GM18870 (cell line): ENCODE results near the gene HEATR1.
"Not testable (repeated sequence)": the region's sequence is repeated elsewhere in the genome, so short reads cannot be mapped to it uniquely, and the experiment has no call there.

Source experiments
- ATAC-seq: cut with Tn5 transposase; IDR thresholded peaks from one replicate; pipeline ENCODE4 v1.9.1; 2021; ENCODE audit warnings: moderate library complexity; ENCODE audit not compliant: unreplicated experiment

HEATR1 gene

GRCh38 chr1:236603991-236604904 lies at the start of gene HEATR1:
HEATR1 (minus strand) TSS chr1:236604516; CDS start chr1:236604095, 421 bp downstream.
- ATAC-seq: peak; percentile 94

DNA sequence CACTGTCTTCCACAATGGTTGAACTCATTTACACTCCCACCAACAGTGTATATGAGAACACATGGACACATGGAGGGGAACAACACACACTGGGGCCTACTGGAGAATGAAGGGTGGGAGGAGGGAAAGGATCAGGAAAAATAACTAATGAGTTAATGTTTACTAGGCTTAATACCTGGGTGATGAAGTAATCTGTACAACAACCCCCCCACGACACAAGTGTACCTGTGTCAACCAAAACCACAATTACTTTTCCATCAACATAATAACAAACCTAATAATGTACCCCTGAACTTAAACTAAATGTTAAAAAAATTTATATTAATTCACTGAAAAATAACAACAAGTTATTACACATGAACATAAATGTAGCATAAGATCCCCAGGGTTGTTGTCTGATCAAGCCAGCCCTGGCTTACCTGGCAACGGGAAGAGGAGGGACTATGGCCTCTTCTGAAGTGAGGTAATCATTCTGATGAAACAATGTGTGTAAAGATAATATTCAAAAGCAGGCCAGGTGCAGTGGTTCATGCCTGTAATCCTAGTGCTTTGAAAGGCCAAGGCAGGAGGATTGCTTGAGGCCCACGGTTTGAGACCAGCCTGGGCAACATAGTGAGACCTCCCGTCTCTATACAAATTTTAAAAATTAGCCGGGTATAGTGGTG lies 40.8 kb upstream of the HEATR1 start:
- ATAC-seq: no peak

DNA sequence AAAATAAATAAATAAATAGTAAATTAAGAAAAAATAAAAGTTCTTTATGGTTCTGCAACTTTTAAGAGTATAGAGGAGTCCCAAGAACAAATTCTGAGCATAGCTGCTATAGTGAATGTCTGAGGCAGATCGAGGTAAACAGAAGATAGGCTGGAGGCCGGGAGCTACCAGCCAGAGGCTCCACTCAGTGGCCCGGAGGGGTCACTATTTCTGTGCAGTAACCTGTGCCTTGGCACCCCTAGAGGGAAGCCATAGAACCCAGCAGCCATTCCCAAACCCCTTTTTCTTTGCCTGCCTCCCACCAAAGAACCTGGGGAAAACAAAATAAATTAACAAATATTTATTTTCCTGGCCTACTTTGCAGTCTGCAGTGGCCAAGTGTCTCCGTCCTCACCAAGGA lies 38.4 kb upstream of the HEATR1 start:
- ATAC-seq: no peak

DNA sequence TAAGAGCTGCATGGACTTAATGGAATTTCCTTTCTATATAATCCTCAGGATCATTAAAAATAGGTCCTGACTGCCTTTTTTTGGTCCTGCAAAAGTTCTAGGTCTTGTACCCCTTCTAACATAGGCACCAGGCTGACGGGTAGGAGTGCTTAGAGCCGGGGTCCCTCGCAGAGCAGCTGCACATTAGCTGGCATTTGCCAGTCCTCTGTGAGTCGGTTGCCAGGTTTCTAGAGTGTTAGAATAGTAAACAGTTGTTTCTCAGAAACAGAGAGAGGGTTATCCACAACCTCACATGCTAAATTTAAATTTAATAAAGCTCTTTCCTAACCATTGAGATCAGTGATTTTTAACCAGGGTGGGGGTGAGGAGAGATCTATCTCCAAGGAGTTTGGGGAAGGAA lies 35.4 kb upstream of the HEATR1 start:
- no peak for ATAC-seq

GRCh38 chr1:236638945-236639344 lies 34.6 kb upstream of the HEATR1 start:
- ATAC-seq: no peak

DNA sequence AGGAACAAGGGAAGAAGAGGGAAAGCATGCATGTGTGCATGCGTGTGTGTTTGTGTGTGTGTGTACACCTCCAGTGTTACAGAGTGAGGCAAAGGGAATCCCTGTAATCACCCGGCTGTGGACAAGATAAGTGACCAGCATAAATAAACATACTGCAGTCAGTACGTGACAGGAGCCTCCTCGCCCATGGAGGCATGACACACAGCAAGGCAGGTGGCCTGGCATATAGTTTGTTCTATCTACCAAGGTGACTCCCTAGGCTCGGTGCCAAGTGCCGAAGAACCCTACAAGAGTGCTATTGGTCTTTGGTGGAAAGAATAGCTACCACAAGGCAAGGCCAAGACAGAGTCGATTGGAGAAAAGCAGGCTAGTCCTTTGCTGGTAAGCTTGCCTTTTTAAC lies 31.7 kb upstream of the HEATR1 start:
- no peak for ATAC-seq

- ATAC-seq: no peak
These were observed 23.6 kb upstream of the HEATR1 start for GRCh38 chr1:236627727-236628408.

GRCh38 chr1:236623371-236624166 lies 19.3 kb upstream of the HEATR1 start:
- ATAC-seq: no peak

DNA sequence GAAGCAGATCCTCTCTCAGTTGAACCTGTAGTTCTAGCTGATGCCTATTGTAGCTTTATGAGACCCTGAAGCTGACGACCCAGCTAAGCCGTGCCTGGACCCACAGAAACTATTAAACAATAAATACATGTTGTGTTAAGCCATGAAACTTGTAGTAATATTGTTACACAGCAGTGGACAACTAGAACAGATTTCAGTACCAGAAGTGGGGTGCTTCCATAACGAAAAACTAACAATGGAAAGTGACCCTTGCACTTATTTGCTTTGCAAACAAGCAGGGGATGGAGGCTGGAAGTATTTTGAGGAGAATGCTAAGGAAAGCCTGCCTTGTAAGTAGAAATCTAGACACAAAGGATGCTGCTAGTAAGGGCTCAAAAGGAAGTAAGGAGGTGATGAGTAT lies 18.1 kb upstream of the HEATR1 start:
- no peak for ATAC-seq

DNA sequence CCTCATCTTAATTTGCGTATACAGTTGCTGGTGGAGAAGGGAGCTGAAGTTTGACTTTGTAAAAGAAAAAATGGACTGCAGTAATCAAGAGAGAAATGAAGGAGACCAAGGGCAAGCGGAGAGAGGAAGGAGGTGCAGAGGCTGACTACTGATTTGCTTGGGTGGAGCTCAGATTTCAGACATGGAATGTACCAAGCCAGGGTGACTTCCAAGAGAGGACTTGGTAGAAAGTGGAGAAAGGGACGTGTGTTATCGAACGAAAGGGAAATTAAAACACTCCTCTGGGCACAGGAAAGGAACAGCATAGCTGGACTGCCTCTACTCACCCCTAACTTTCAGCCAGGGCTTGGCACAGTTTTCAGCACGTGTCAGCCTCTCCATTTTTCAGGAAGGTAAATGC lies 15.1 kb upstream of the HEATR1 start:
- ATAC-seq: no peak

- no peak for ATAC-seq
These were observed 14.2 kb upstream of the HEATR1 start for GRCh38 chr1:236618507-236618906.

- ATAC-seq: no peak
These were observed 11.3 kb upstream of the HEATR1 start for GRCh38 chr1:236615399-236616148.

- ATAC-seq: no peak
These were observed 8.0 kb upstream of the HEATR1 start for GRCh38 chr1:236612349-236612748.

- ATAC-seq: no peak
These were observed 4.8 kb upstream of the HEATR1 start for GRCh38 chr1:236608930-236609726.

DNA sequence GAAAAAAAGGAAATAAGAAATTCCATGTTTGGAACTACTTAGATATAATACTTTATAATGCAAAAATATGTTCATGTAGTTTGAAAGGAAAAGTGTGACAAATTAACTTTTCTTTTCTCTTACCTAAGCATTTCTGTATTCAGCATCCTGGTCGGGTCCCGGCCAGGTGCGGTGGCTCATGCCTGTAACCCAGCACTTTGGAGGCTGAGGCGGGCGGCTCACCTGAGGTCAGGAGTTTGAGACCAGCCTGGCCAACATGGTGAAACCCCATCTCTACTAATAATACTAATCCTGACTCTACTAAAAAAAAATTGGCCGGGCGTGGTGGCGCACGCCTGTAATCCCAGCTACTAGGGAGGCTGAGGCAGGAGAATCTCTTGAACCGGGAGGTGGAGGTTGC lies 3.3 kb upstream of the HEATR1 start:
- not testable (repeated sequence) for ATAC-seq

DNA sequence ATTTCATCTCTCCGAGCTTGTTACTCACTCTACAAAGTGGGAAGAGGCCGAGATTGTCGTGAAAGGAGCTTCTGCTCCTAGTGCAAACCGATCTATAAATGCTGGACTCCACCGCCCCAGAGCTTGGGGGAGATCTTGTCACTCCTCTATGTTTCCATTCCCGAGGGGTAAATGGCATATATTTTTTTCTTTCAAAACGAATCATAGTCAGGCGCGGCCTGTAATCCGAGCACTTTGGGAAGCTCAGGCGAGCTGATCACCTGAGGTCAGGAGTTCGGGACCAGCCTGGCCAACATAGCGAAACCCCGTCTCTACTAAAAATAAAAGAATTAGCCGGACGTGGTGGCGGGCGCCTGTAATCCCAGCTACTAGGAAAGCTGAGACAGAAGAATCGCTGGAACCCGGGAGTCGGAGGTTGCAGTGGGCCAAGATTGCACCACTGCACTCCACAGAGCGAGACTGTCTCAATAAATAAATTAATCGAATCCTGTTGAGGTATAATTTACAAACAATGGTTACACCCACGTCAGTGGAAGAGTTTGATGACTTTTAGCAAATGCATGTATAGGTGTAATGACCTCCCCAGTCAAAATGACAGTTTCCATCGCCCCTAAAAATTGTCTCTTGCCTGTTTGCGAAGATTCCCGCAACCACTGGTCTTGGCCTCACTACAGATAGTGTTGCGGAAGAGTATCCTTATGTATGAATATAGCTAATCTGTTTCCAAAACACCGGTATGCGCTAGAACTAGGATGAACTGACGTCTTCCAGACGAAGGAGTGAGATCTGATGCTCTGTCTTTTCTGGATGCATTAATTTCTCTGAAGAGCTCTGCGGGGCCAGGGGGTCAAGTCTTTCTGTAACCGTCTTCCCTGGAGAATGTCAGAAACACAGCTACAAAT lies 840 bp upstream of the HEATR1 start:
- ATAC-seq: no peak

DNA sequence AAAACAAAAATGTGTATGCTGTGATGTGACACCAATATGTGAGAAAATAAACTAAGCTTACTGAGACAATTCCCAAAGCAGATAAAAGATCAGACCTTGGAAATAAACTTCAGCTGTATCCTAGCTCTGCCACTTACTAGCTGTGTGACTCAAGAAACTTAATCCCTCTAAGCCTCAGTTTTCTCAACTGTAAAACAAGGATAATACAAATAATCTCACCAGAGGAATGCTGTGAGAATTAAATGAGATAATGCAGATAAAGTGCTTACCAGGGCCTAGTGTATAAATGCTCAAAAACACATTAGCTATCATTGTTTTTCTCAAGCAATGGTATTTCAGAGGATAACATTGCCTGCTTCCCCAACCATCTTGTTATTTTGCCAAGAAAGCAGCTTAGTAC lies 2.1 kb downstream of the HEATR1 start:
- no peak for ATAC-seq

DNA sequence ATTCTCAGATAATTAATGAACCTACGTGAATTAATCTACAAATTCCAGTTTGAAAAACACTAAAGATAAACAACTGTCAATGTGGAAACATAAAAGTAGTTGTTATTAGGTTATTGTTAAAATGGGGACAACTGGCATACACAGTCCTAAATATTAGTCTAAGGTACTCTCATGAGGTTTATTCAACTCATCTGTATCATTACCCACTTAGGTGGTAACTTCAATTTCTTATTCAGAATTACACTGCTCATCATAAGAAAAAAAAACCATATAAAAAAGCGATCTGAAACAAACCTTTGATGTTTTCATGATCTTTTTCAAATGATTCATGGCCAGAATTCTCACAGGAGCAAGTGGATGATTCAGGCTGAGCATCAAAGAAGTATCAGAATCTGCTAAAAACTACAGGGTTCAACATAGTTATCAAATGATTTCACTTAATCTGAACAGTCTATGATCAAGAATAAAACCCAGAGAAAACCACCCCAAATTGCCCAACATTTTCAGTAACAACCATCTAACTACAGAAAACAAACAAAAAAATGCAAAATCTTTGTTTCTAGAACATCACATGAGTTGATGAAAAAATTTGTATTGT lies 13.7 kb downstream of the HEATR1 start:
- no peak for ATAC-seq
